GM21576 (cell line): ENCODE data around the gene SFN.
"Not testable (repeated sequence)": the region's sequence is repeated elsewhere in the genome, so short reads cannot be mapped to it uniquely, and the experiment has no call there.

Source experiments
- ATAC-seq: cut with Tn5 transposase; IDR thresholded peaks from one replicate; pipeline ENCODE4 v1.9.1; 2021; ENCODE audit warnings: mild to moderate bottlenecking, moderate library complexity; ENCODE audit not compliant: unreplicated experiment

The SFN gene

GRCh38 chr1:26861889-26862378 is 1.0 kb upstream of the SFN start:
- ATAC-seq, result no peak

GRCh38 chr1:26863685-26864077 is 732 bp downstream of the SFN start:
- ATAC-seq, result no peak

- peak; percentile 83 for ATAC-seq
These were observed 1.9 kb downstream of the SFN start for GRCh38 chr1:26864610-26865480.

GRCh38 chr1:26873097-26873496 is 10.1 kb downstream of the SFN start:
- not testable (repeated sequence) for ATAC-seq

- no peak for ATAC-seq
These were observed 11.9 kb downstream of the SFN start for GRCh38 chr1:26874896-26875295.

- no peak for ATAC-seq
These were observed 14.4 kb downstream of the SFN start for GRCh38 chr1:26877326-26877725.

- ATAC-seq, result no peak
These were observed 16.8 kb downstream of the SFN start for GRCh38 chr1:26879793-26880192.

- not testable (repeated sequence) for ATAC-seq
These were observed 18.7 kb downstream of the SFN start for GRCh38 chr1:26881611-26882010.

- no peak for ATAC-seq
These were observed 19.9 kb downstream of the SFN start for GRCh38 chr1:26882696-26883463.

- ATAC-seq, result no peak
These were observed 24.2 kb downstream of the SFN start for GRCh38 chr1:26887125-26887524.

- no peak for ATAC-seq
These were observed 25.3 kb downstream of the SFN start for GRCh38 chr1:26888231-26888630.

GRCh38 chr1:26889551-26890466 is 26.9 kb downstream of the SFN start, which contains the start of gene GPN2:
GPN2 (minus strand) TSS chr1:26890283; CDS start chr1:26890096, 187 bp downstream.
- ATAC-seq, result peak; percentile 82

GRCh38 chr1:26890467-26890796 is 27.5 kb downstream of the SFN start:
- peak; percentile 20 for ATAC-seq

- no peak for ATAC-seq
These were observed 31.3 kb downstream of the SFN start for GRCh38 chr1:26894263-26894662.

GRCh38 chr1:26897351-26897750 is 34.4 kb downstream of the SFN start:
- no peak for ATAC-seq

- peak; percentile 90 for ATAC-seq
These were observed 37.3 kb downstream of the SFN start, which contains the start of gene GPATCH3 for GRCh38 chr1:26900001-26900814. GPATCH3 (minus strand) TSS chr1:26900467; CDS start chr1:26900442, 25 bp downstream.

- ATAC-seq, result no peak
These were observed 38.0 kb downstream of the SFN start for GRCh38 chr1:26900815-26901511.

GRCh38 chr1:26907071-26907917 is 44.3 kb downstream of the SFN start:
- ATAC-seq, result no peak
